HS-5 (cell line): Measurements from ENCODE around the gene CNKSR2.

ENCODE experiments used
- DNase-seq: peaks from one replicate; pipeline ENCODE4 v3.0.0-alpha.2; 2012; ENCODE audit warnings: low read depth

CNKSR2 gene

DNA sequence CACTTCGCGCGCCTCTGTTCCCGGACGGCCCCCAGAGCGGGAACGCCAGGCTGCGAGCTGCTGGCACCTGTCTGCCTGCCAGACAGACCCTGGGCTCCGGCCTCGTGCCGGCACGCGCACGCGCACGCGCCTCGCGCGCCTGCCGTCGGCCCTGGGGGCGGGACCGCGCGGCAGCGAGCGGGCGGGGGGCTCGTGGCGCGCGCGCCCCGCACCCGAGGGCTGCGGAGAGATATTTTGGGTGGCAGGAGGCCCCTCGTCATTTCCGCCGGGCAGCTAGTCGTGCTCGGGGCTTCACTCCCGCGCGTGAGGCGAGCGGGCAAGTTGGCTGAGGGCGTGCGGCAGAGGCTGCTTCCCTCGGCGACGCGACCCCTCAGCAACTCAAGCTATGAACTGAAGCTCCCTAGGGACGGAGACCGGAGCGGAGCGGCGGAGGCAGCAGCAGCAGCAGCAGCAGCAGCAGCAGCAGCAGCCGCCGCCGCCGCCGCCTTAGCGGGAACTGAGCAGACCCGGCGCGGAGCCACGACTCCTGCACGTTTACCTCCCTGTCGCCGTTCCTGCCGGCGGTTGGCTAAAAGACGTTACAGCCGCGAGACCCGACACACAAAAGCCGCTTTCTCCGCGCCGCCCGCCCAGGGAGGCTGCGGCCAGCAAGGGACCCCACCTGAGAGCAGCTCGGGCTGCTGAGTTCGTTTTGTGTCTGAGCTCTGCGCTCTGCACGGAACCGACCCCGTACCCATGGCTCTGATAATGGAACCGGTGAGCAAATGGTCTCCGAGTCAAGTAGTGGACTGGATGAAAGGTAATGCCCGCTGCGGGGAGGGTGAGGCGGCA is at the start of gene CNKSR2:
Gene CNKSR2, plus strand, starts transcription at position 256 of the 831 bp plus-strand sequence. Its CDS starts 480 bp downstream, at position 736.
- DNase-seq = peak; percentile 4

DNA sequence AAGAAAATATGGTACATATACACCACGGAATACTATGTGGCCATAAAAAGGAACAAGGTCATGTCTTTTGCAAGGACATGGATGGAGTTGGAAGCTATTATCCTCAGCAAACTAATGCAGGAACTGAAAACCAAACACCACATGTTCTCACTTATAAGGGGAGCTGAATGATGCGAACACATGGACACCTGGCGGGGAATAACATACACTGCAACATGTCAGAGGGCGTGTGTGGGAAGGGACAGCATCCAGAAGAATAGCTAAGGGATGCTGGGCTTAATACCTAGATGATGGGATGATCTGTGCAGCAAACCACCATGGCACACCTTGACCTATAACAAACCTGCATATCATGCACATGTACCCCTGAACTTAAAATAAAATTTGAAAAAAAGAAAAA is 19.5 kb upstream of the CNKSR2 start:
- DNase-seq = no peak

DNA sequence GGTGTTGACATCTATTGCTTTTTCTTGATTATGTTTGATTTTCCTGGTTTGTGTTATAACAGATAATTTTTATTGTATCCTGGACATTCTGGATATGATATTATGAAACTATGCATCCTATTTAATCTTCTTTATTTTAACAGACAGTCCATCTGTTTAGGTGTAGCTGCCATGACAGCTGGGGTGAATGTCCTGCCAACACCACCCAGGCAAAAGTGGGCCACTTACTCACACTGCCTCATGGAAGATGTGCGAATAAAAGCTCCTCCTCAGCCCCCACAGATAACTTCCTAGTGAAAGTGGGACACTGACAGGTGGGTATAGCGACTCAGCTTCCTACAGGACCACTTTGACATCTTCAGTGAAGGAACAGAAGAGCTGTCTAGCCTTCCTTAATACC is 18.4 kb upstream of the CNKSR2 start:
- DNase-seq = no peak

DNA sequence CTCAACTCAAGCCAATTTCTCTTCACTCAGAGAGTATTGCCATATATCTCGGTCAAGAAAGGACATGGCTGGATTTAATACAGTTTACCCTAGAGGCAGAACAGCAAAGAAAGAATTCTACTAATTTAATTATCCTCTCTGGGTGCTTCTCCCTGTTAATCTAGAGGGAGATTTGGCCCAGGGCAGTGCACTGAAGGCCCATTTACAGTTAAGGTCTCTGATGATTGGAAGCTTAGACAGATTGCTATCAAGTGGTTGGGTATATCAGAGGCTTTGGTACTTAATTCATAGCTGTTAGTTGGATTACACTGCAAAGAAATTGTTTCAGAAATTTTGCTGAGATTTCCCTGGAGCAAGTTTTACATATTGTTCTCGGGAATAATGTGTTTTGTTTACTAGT is 4.6 kb upstream of the CNKSR2 start:
- no peak for DNase-seq

DNA sequence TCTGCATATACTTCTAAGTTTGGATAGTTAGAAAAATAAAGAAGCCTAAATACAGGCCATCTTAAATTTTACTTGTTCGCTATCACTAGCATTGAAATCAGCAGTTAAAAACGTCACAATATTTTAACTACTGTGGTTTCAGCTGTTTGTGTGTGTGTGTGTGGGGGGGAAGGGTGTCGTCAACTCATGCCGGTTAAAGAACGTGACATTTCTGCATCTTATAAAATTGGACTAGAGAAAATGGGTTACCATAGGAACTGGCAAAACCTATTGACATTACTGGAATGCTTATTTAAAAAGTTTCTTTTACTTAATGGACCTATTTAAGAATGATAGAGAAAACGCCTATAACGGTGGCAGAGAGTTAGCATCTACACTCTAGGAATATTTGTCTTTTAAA is 1.2 kb upstream of the CNKSR2 start:
- no peak for DNase-seq

DNA sequence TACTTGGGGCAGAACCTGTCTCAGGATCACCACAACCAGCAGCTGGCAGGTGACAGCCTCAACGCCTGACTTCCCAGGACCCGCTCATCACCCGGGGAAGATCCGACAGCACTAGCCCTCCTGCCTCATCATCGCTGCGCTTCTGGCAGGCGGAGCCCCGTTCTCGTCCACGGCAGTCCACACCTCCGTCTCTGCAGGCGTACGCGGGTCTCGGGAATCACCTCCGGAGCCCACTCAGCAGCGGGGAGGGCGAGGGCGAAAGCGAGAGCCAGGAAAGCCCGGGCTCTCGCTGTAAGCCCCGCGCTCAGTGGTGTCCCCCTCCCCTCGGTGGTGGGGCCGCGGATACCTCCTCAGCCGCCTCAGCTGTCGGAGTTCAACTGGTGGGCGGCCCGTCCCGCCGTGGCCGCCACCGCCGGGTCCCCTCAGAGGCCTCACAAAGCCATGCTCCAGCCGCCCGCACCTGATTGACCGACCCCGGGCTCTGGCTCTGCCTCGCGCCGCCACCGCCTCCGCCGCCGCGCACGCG is 518 bp upstream of the CNKSR2 start:
- DNase-seq = no peak

DNA sequence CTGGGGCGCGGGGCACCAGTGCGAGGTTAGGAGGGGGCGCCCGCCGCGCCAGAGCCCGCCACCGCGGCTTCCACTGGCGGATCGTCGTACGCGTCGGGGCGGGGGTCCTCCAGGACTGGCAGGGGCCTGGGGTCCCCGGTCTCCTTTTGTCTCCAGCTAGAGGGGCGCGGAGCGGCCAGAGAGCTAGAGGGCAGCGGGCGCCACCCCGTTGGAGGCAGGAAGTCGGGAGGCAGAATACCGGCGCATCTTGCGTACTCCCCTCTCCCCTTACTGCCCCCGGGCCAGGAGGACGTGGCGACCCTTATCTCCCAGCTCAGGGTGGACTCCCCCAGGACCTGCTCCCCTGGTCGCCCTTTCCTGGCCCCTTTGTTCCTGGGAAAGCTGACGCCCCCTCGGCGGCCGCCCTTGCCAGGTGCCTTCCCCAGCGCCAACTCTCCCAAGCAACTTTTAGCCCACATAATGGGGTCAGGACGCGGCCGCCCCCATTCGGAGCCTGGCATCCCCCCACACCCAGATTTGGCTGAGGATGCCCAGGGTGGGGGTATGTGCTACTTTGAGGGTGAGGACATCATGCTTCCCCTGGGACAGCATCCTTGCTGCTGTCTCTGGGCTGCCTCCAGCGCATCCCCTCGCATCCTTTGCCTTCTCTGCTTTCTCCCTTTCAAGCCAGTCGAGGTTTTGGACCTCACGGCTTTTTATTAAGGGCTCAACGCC is 933 bp downstream of the CNKSR2 start:
- DNase-seq = no peak

DNA sequence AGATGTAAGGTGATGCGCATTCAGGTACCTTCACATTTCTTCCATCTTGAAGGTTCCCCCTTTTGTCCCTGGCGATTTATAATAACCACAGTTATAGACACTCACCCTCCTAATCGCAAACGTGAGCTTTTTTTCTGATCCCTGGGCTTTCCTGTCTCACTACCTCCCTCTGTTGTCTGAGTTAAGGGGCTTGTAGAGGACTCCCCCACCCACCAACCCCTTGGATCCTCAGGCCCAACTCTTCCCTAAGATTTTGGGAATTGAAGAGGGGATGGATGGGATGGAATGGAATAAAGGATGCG is 1.4 kb downstream of the CNKSR2 start:
- no peak for DNase-seq

DNA sequence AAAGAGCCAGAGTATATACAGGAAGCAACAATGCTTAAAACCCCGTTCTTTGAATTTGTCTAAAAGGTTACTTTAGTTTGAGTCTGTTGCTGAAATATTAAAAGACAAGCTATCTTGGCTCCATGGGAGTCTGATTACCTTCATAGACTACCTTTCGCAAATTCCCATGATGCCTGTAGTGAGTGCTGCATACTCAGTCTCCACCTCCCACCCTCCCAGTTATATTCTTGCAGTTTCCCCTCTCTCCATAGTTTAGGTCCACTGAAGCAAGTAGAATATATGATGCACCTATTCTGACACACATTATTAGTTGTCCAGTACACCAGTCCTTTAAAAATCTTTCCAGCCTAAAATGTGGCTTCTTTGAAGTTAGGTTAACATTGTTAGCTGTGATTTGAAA is 2.4 kb downstream of the CNKSR2 start:
- DNase-seq = no peak

DNA sequence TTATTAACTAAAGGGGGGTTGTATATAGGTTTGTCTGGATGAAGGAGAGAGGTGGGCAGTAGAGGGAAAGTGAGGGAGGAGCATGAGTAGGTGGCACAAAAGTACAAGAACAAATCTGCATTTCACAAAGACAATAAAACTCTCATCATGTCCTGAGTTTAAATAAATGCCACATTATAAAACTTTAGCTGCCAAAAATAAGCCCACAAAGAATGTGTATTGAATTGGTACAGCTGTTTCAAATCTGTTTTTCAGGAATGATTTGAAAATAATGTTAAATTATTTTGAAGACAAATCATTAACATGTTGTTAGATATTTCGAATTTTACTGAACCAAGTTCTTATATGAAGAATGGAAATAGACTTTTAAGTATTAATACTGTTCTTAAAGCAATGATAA is 5.8 kb downstream of the CNKSR2 start:
- DNase-seq = no peak

DNA sequence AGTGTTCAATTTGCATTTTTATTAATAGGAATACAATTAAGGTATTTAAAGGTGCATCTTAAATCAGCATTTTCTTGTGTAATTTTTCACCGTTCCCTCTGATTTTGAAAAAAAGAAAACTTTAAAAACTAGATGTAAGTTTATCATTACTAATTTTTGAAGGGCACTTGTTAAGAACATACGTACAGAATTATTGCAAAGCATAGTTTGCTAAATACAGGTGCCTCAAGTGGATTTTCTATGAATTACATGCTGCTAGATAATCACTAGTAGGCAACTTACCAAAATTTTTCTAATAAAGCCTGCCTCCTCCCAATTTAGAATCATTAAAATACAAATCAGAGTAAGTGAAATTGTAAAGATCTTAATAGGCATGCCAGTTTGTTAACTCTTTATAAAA is 8.5 kb downstream of the CNKSR2 start:
- DNase-seq = no peak

DNA sequence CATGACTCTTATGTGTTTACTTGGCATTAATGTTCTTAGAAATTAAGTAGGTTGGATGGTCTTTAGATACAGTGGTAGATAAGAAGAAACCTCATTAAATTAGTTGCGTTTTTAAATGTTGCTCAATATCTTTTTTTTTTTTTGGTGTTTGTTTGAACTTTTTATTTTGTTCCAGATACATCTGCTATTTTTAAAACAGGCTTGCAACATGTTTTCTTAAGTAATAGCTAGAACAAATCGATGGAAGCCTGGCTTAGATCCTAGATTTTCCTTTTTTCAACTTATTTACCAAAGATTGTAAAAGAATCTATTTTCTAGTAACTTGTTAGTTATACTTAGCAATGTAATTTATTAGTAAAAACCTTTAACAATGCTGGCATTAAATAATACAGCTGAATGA is 9.3 kb downstream of the CNKSR2 start:
- no peak for DNase-seq

DNA sequence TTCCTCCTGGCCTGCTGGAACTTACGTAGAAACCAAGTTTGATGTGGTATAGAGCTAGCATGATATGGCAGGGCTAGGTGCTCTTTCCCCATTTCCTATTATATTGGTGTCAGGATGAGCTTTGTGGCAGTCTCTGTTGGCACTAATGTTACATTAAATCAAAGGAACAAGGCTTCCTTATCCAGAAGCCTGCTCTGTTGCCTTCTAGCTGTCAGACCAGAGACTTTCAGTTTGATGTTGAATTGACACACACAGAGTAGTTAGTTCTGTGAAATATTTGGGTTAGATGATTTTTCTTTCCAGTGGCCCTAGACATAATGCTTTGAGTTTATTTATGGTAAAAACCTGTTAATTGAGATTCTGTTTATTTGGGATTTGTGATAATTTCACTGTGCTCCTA is 10.0 kb downstream of the CNKSR2 start:
- no peak for DNase-seq

DNA sequence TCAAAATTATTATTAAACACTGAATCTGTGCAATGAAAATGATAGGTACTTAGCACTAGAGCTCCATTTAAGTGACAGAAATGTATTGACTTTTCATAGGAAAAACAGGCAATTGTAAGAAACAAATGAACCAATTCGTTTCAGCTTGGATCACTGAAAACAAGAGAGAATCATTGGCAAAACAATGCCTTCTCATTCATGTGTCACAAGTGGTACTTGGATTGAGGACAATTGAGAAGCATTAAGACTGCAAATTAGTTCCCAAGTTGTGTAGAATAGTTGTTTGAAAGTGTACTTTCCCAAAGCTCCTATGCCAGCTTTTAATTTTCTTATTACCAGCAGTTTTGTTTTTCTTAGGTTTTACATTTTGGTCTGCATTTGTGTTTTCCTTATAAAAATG is 20.6 kb downstream of the CNKSR2 start:
- DNase-seq = no peak

DNA sequence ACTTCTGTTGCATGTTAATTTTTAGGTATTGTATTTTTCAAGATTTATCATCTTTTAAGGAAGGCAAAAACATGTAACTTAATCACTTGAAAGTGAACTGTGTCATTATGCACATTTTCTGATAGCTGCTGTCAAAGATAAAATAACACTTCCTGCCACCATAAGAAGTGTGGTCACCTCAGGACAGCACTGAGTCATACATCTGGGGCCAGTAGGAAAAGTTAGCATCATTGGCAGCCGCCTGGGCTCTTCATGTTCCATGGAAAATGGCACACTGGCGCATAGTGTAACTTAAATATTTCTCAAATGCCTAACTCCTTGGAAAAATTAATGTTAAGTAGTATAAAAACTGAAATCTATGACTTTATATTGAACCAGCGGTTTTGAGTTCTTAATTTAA is 24.2 kb downstream of the CNKSR2 start:
- DNase-seq = no peak

DNA sequence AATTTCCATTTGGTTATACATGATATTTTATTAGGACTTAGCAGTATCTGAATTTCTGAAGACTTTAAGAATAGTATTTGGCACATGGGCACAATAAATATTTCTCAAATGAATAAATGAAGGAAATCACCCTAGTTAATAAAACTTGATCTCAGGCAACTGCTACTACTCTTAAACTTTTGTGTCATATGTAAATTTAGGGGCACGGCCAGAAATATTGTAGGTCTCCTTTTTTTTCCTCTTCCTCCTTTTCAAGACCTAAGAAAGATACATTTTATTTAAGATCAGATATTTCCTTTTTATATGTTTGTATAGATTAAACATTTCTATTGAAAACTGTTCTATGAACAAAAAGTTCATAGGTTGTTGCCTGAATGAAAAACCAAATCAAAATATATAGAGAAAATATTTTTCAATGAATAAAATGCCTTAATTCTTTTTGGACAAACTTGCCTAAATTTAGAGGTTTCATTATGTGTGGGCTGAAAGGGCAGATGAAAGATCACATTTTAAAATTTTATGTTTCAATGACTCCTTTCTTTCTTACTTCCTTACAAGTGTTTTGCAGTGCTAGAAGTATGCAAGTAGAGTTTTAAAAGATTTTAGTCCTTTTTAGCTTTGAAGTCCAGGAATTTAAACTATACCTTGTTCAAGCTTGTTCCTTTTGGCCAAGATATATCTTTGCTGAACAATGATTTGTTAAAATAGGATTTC is 26.3 kb downstream of the CNKSR2 start:
- DNase-seq = no peak

DNA sequence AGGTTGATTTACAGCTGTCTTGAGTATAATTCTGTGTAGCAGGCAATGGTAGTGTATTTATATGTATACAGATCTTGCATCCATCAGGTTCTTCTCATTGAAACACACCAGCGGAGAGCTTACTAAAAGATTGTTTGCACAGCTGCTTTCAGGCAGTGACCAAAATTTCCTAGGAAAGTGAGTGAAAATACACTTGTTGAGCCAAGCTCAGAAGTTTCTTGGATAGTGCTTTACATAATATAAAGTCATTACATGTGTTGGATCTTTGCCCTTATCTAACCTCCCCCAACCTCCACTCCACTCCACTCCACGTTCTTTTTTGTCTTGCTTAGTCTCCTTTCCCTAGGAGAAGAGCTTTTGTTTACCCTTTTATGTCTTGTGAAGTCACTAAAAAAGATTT is 34.1 kb downstream of the CNKSR2 start:
- DNase-seq = no peak

DNA sequence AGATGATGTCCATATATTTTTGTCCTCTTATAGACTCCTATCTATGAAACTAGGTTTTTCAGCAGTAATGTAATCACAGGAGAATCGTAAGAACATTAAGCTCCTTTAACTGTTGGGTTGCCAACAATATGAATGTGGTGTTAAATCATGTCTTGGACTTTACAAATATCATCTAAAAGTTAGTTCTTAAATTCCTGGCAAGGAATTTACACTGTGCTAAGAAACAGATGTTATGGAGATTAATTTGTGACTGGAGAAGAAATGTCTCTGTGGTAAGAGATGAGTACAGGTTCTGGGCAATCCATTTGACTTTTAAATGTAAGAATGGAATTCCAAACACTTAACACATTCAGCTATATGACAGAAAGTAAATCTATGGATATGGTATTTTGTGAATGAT is 34.6 kb downstream of the CNKSR2 start:
- no peak for DNase-seq

DNA sequence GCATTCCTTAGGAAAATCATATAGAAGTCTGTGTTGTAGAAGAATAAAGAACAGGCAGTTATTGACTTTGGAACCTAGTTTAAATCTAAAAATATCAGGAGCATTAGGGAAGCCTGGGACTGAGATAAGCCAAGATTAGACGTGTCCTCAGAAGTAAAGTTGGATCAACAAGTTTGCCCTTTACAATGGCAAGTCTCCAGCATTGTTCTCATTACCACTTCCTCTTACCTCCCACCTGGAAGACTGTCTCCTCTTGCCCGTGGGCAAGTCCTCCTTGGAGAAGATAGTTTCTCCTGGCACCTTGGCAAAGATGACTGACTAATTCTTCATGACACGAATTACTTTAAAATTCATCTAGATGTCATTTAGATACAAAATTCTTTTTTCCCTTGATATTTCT is 37.8 kb downstream of the CNKSR2 start:
- DNase-seq = no peak

DNA sequence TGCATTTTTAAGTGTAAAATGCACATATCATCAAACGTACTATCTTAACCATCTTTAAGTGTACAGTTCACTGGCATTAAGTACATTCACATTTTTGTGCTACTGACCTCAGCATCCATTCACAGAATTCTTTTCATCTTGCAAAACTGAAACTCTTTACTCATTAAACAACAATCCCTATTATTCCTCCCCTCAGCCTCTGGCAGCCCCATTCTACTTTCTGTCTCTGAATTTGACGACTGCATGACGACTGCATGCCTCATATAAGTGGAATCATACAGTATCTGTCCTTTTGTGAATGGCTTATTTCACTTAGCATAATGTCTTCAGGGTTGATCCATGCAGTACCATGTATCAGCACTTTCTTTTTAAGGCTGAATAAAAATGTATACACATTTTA is 38.7 kb downstream of the CNKSR2 start:
- peak; percentile 48 for DNase-seq

DNA sequence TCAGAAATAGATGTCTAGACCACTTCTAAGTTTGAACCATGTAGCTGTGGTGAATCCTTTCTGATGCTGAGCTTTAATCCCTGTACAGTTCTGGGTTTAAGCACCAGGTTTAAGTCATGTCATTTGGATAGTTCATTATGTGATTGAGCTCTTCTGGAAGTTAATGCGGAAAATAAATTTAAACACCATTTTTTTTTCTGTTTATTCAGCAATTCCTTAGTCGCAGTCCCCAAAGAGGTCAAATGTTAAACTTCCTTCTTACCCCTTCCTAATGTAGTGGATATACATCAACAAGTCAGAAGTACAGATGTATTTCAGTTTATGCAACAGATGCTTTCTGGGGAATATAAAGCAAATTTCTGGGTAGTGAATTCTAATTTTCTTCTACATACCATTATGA is 52.9 kb downstream of the CNKSR2 start:
- DNase-seq = no peak

DNA sequence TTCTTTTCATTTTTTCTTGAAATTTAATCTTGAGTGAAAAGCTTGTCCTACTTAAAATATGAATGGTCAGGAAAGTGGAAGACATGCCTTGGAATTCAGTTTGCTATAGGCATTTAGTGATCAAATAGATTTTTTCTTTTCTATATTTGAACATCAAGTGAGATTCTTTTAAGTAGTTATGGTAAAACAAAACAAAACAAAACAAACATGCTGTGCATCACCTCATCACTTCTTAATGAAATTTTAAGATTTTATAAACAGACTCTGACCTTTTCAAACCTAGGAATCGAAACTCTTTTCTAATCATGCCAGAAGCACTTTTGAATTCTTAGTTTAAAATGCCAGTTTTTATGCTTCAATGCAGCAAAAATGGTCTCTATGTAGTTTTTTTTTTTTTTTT is 62.8 kb downstream of the CNKSR2 start:
- DNase-seq = no peak

DNA sequence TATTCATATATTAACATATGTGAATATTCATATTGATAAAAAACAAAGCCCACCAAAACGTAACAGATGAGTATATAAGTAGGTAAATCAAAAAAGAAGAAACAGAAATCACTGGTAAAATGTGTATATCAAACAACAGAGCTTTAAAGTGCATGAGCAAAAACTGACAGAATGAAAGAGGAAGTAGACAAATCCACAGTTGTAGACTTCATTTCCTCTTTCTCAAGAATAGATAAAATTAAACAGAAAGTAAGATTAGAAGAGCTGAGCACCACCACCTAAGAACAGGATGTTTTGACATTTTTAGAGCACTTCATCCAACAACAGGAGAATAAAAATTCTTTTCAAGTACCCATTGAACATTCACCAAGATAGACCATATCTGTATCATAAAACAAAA is 64.6 kb downstream of the CNKSR2 start:
- no peak for DNase-seq
